GM21360 (cell line): ENCODE measurements around the gene VTCN1.

ENCODE experiments used
- ATAC-seq: cut with Tn5 transposase; IDR thresholded peaks from one replicate; pipeline ENCODE4 v1.9.1; 2021; ENCODE audit warnings: mild to moderate bottlenecking, moderate library complexity; ENCODE audit not compliant: unreplicated experiment

The VTCN1 gene

GRCh38 chr1:117210386-117210785, 341 bp downstream of the VTCN1 start:
- no peak for ATAC-seq

- ATAC-seq, result no peak
Measured at GRCh38 chr1:117209094-117209493, 1.6 kb downstream of the VTCN1 start.

- no peak for ATAC-seq
Measured at GRCh38 chr1:117208580-117208979, 2.1 kb downstream of the VTCN1 start.

GRCh38 chr1:117205368-117205767, 5.4 kb downstream of the VTCN1 start:
- ATAC-seq, result no peak

- ATAC-seq, result no peak
Measured at GRCh38 chr1:117201808-117202207, 8.9 kb downstream of the VTCN1 start.

GRCh38 chr1:117198097-117198496, 12.6 kb downstream of the VTCN1 start:
- no peak for ATAC-seq

GRCh38 chr1:117189726-117190125, 21.0 kb downstream of the VTCN1 start:
- no peak for ATAC-seq

GRCh38 chr1:117188816-117189437, 21.8 kb downstream of the VTCN1 start:
- no peak for ATAC-seq

GRCh38 chr1:117188170-117188815, 22.4 kb downstream of the VTCN1 start:
- no peak for ATAC-seq

- ATAC-seq, result no peak
Measured at GRCh38 chr1:117183112-117183511, 27.6 kb downstream of the VTCN1 start.

- no peak for ATAC-seq
Measured at GRCh38 chr1:117182319-117182718, 28.4 kb downstream of the VTCN1 start.

GRCh38 chr1:117181630-117182041, 29.1 kb downstream of the VTCN1 start:
- no peak for ATAC-seq

GRCh38 chr1:117180147-117180967, 30.4 kb downstream of the VTCN1 start:
- no peak for ATAC-seq

GRCh38 chr1:117179471-117179870, 31.3 kb downstream of the VTCN1 start:
- no peak for ATAC-seq

- ATAC-seq, result no peak
Measured at GRCh38 chr1:117178756-117179155, 32.0 kb downstream of the VTCN1 start.

- ATAC-seq, result no peak
Measured at GRCh38 chr1:117177376-117177775, 33.4 kb downstream of the VTCN1 start.

- no peak for ATAC-seq
Measured at GRCh38 chr1:117176579-117176978, 34.1 kb downstream of the VTCN1 start.

- ATAC-seq, result no peak
Measured at GRCh38 chr1:117174851-117175250, 35.9 kb downstream of the VTCN1 start.

- no peak for ATAC-seq
Measured at GRCh38 chr1:117173691-117174090, 37.0 kb downstream of the VTCN1 start.

GRCh38 chr1:117173006-117173405, 37.7 kb downstream of the VTCN1 start:
- ATAC-seq, result no peak

GRCh38 chr1:117171900-117172511, 38.7 kb downstream of the VTCN1 start:
- no peak for ATAC-seq
